Activated CD4-positive, alpha-beta memory T cell treated with anti-CD3 and anti-CD28 coated beads for 36 hours (primary cell): ENCODE results near the gene ELK3. TPM values are rescaled to one million over a fixed set of nuclear protein-coding genes. Genes with fewer than 3 reads are reported as not detected.
A peak's percentile ranks its signal among the peaks of the same experiment; 100 is the strongest.

Experiments used
- CTCF ChIA-PET: fragments of 350-600 bp; sonication (Branson Sonifier 250); formaldehyde crosslinking; loops from one replicate; lab custom pipeline; 2021; ENCODE audit warnings: antibody characterized with exemption, inconsistent platforms; lab: Charles Lee
- POLR2A ChIA-PET: fragments of 350-600 bp; sonication (Branson Sonifier 250); formaldehyde crosslinking; loops from one replicate; lab custom pipeline; 2021; ENCODE audit warnings: antibody characterized with exemption; lab: Charles Lee
- DNase-seq: peaks from one replicate; pipeline ENCODE4 v3.0.0-alpha.2; 2020
- H3K27ac Mint-ChIP-seq: one replicate; pipeline ENCODE4 v1.8.0; 2021; ENCODE audit warnings: mixed read lengths
- H3K27me3 Mint-ChIP-seq: one replicate; pipeline ENCODE4 v1.8.0; 2021; ENCODE audit warnings: mixed read lengths
- H3K36me3 Mint-ChIP-seq: one replicate; pipeline ENCODE4 v1.8.0; 2021; ENCODE audit warnings: mixed read lengths
- H3K4me1 Mint-ChIP-seq: one replicate; pipeline ENCODE4 v1.8.0; 2021; ENCODE audit warnings: low read depth, mixed read lengths
- H3K4me3 Mint-ChIP-seq: one replicate; pipeline ENCODE4 v1.8.0; 2021; ENCODE audit warnings: mild to moderate bottlenecking, mixed read lengths
- H3K9me3 Mint-ChIP-seq: one replicate; pipeline ENCODE4 v1.8.0; 2021; ENCODE audit warnings: mixed read lengths
- intact Hi-C: fragments of 100-400 bp; cut with micrococcal nuclease; formaldehyde crosslinking; loops from one replicate; pipeline ENCODE4 v1.15.1; 2023
- total RNA-seq, 2 experiments: library from RNA; stranded (reverse); gene quantifications; one replicate each; pipeline ENCODE4 v1.2.3, GENCODE V29; 2021

Gene ELK3
- total RNA-seq: 10 to 100 TPM; 23.9 to 24.1 TPM

GRCh38 chr12:96193725-96194575 lies at the start of gene ELK3:
TSS of gene ELK3 (plus strand) at chr12:96194375.
- intact Hi-C loops: loop anchor here (10.0 kb wide), 1 partner anchor 339 kb away; the partner anchor contains the start of gene SNRPF
- peak within 1 kb of the TSS; percentile 93 for H3K4me3 Mint-ChIP-seq
- H3K4me1 Mint-ChIP-seq: peaks cover 41% of the 10 kb centered on the region
- ChIA-PET POLR2A (interaction anchor here (2.3 to 3.2 kb wide), 2 partner anchors 16 to 17 kb away, joined by 31 to 38 read pairs; no protein-coding TSS in a partner anchor), CTCF (interaction anchor here (1.7 kb wide), 1 partner anchor 21 kb away, joined by 5 read pairs; no protein-coding TSS in a partner anchor)
- H3K9me3 Mint-ChIP-seq: no peaks in the 10 kb centered on the region
- DNase-seq: peak; percentile 69
- H3K27ac Mint-ChIP-seq: peak within 1 kb of the TSS; percentile 99
- no peaks in the 10 kb centered on the region for H3K27me3 Mint-ChIP-seq
- H3K36me3 Mint-ChIP-seq: peaks cover 11% of the 10 kb centered on the region

GRCh38 chr12:96146747-96147146 lies 47.4 kb upstream of the ELK3 start:
- Mint-ChIP-seq H3K4me3 (no peak overlapping the region), H3K9me3 (no peaks in the 10 kb centered on the region), H3K4me1 (peaks cover 19% of the 10 kb centered on the region), H3K27ac (no peak overlapping the region), H3K36me3 (no peaks in the 10 kb centered on the region), H3K27me3 (no peaks in the 10 kb centered on the region)
- ChIA-PET POLR2A (no interaction called here), CTCF (interaction anchor here (1.8 kb wide), 1 partner anchor 30 kb away, joined by 4 read pairs; no protein-coding TSS in a partner anchor)
- no peak for DNase-seq
- intact Hi-C loops: loop anchor here (2.0 kb wide), 1 partner anchor 18 kb away; no protein-coding TSS in a partner anchor

GRCh38 chr12:96150442-96150841 lies 43.7 kb upstream of the ELK3 start:
- CTCF ChIA-PET: no interaction called here
- Mint-ChIP-seq H3K27ac (peak overlapping the region; percentile 24), H3K9me3 (no peaks in the 10 kb centered on the region), H3K36me3 (no peaks in the 10 kb centered on the region), H3K27me3 (no peaks in the 10 kb centered on the region), H3K4me1 (no peaks in the 10 kb centered on the region), H3K4me3 (no peak overlapping the region)
- no peak for DNase-seq
- intact Hi-C loops: no loop called here
- POLR2A ChIA-PET: no interaction called here

DNA sequence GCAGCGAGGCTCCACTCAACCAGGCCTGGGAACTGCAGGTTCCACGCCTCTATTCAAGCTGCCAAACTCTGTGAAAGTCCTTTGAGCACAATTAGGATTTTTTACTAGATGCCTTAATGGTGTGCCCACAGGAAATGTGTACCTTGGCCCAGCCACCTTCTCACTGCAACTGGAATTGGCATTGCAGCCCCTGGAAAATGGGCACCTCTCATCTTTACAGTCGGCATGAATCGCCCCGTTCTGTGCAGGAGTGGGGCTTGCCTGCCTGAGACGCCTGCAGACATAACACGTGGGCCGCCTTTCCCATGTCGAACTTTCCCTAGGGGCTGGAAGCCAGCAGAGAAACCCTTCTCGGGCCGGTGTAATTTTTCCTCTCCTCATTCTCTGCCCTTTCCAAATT lies 42.0 kb upstream of the ELK3 start:
- Mint-ChIP-seq H3K4me1 (no peaks in the 10 kb centered on the region), H3K27ac (no peak overlapping the region), H3K27me3 (no peaks in the 10 kb centered on the region), H3K9me3 (no peaks in the 10 kb centered on the region), H3K36me3 (no peaks in the 10 kb centered on the region), H3K4me3 (no peak overlapping the region)
- ChIA-PET POLR2A (no interaction called here), CTCF (no interaction called here)
- DNase-seq: no peak
- intact Hi-C loops: no loop called here

DNA sequence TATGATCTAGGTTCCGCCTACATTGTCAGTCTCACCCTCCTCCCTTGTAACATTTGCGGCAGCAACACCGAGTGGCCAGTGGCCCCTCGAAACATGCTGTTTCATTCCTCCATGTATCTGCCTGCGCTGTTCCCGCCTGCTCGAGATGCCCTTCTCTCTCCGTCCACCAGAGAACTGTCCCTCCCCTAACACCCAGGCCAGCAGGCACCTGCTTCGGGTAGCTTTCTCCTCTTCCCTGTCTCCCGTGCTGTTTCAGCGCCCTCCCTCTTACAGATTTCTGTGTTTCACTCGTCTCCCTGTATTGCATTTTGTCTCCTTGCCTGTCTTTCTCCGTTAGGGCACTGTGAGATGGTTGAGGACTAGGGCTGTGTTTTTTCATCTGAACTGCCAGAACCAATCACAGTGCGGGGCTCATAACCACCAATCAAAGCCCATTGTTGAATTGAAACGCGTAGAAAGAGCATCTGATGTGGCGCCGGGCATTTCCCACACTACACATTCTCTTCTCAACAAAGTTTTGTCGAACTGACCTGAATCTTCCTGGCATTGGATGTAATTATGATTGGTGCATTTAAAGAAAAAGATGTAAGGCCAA lies 40.9 kb upstream of the ELK3 start:
- Mint-ChIP-seq H3K27ac (no peak overlapping the region), H3K9me3 (no peaks in the 10 kb centered on the region), H3K4me3 (no peak overlapping the region), H3K36me3 (no peaks in the 10 kb centered on the region), H3K27me3 (no peaks in the 10 kb centered on the region), H3K4me1 (no peaks in the 10 kb centered on the region)
- DNase-seq: no peak
- intact Hi-C loops: no loop called here
- CTCF ChIA-PET: interaction anchor here (0.6 kb wide), 1 partner anchor 207 kb away, joined by 3 read pairs; no protein-coding TSS in a partner anchor
- POLR2A ChIA-PET: no interaction called here

- no peaks in the 10 kb centered on the region for H3K36me3 Mint-ChIP-seq
- intact Hi-C loops: no loop called here
- H3K27ac Mint-ChIP-seq: no peak overlapping the region
- no peak overlapping the region for H3K4me3 Mint-ChIP-seq
- no peak for DNase-seq
- no peaks in the 10 kb centered on the region for H3K9me3 Mint-ChIP-seq
- POLR2A ChIA-PET: no interaction called here
- CTCF ChIA-PET: no interaction called here
- H3K4me1 Mint-ChIP-seq: no peaks in the 10 kb centered on the region
- H3K27me3 Mint-ChIP-seq: no peaks in the 10 kb centered on the region
These were observed 39.0 kb upstream of the ELK3 start for GRCh38 chr12:96155181-96155580.

DNA sequence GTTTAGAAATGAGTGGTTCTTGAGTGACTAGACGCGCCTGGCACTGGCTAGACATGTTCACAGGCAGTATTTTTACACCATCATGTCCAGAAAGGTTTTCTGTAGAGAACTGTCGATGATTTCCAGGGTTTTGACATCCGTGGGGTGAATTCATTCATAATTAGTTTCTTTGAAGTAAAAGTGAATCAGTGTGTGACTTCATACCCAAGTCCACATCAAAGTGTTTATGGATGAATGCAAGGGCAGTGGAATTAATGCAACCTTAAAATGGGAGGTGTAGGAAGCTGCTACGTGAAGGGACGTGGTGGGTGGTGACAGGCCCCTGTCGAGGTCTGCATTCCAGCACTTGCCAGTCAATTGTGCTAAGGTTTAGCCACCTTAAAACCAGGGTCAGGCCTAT lies 38.4 kb upstream of the ELK3 start:
- H3K27me3 Mint-ChIP-seq: no peaks in the 10 kb centered on the region
- no peak for DNase-seq
- no peaks in the 10 kb centered on the region for H3K4me1 Mint-ChIP-seq
- H3K9me3 Mint-ChIP-seq: no peaks in the 10 kb centered on the region
- intact Hi-C loops: no loop called here
- H3K27ac Mint-ChIP-seq: no peak overlapping the region
- H3K36me3 Mint-ChIP-seq: no peaks in the 10 kb centered on the region
- ChIA-PET CTCF (no interaction called here), POLR2A (no interaction called here)
- H3K4me3 Mint-ChIP-seq: no peak overlapping the region

DNA sequence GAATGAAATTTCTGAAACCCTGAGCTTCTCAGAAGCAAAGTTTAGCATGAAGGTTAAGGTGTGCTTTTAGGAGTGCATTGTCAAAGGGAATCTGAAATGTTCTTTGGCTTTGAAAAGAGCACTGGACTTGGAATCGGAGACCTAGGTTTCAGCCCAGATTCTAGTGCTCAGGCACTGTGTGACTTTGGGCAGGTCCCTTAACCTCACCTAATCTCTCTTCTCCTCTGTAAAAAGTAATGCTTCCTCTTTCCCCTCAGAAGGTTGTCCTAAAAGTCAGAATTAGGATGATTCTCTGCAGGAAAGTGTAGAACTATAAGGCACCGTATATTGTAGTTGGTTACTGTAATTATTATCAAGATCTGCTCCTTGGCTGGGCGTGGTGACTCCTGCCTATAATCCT lies 38.0 kb upstream of the ELK3 start:
- CTCF ChIA-PET: no interaction called here

DNA sequence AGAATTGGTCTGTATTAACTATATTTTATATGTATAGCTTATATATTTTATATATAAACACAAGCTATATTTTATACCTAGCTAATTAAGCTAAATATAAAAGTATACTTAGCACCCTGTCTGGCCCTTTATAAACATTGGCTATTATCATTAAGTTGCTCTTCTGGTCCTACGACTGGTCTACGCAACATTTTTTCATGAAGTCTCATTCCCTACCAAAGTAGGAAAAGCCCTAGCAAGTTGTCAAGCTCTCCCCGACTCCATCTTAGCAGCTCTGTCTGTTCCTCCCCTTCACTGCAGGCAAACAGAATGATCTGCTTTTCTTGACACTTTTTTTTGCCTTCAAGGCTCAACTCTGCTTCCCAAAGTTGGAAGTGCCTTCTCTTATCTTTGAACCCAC lies 36.7 kb upstream of the ELK3 start:
- no peak for DNase-seq
- Mint-ChIP-seq H3K4me1 (no peaks in the 10 kb centered on the region), H3K9me3 (no peaks in the 10 kb centered on the region), H3K27ac (no peak overlapping the region), H3K27me3 (no peaks in the 10 kb centered on the region), H3K4me3 (no peak overlapping the region), H3K36me3 (no peaks in the 10 kb centered on the region)
- intact Hi-C loops: no loop called here
- ChIA-PET CTCF (interaction anchor here (0.6 kb wide), 1 partner anchor 58 kb away, joined by 3 read pairs; no protein-coding TSS in a partner anchor), POLR2A (interaction anchor here (1.3 kb wide), 1 partner anchor 20 kb away, joined by 4 read pairs; no protein-coding TSS in a partner anchor)

More for the DNA sequence above, 38.0 kb upstream of the ELK3 start:
- no peak for DNase-seq
- H3K27ac Mint-ChIP-seq: no peak overlapping the region
- no peaks in the 10 kb centered on the region for H3K9me3 Mint-ChIP-seq
- POLR2A ChIA-PET: no interaction called here
- intact Hi-C loops: no loop called here
- H3K4me1 Mint-ChIP-seq: no peaks in the 10 kb centered on the region
- H3K36me3 Mint-ChIP-seq: no peaks in the 10 kb centered on the region
- H3K27me3 Mint-ChIP-seq: no peaks in the 10 kb centered on the region
- H3K4me3 Mint-ChIP-seq: no peak overlapping the region

- no peak overlapping the region for H3K27ac Mint-ChIP-seq
- intact Hi-C loops: loop anchor here (2.0 kb wide), 1 partner anchor 18 kb away; no protein-coding TSS in a partner anchor
- no peaks in the 10 kb centered on the region for H3K9me3 Mint-ChIP-seq
- ChIA-PET POLR2A (no interaction called here), CTCF (no interaction called here)
- no peaks in the 10 kb centered on the region for H3K4me1 Mint-ChIP-seq
- no peak for DNase-seq
- H3K36me3 Mint-ChIP-seq: no peaks in the 10 kb centered on the region
- no peak overlapping the region for H3K4me3 Mint-ChIP-seq
- no peaks in the 10 kb centered on the region for H3K27me3 Mint-ChIP-seq
These were observed 29.0 kb upstream of the ELK3 start for GRCh38 chr12:96164951-96165811.

GRCh38 chr12:96166765-96167164 lies 27.4 kb upstream of the ELK3 start:
- no peaks in the 10 kb centered on the region for H3K36me3 Mint-ChIP-seq
- DNase-seq: no peak
- CTCF ChIA-PET: interaction anchor here (1.7 kb wide), 1 partner anchor 49 kb away, joined by 6 read pairs; no protein-coding TSS in a partner anchor
- POLR2A ChIA-PET: interaction anchor here (0.7 kb wide), 1 partner anchor 29 kb away, joined by 4 read pairs; no protein-coding TSS in a partner anchor
- H3K4me3 Mint-ChIP-seq: no peak overlapping the region
- H3K9me3 Mint-ChIP-seq: no peaks in the 10 kb centered on the region
- no peaks in the 10 kb centered on the region for H3K4me1 Mint-ChIP-seq
- H3K27me3 Mint-ChIP-seq: no peaks in the 10 kb centered on the region
- no peak overlapping the region for H3K27ac Mint-ChIP-seq
- intact Hi-C loops: no loop called here
